ENCODE measurements around the gene GSE1. TPM values are rescaled to one million over a fixed set of nuclear protein-coding genes. Genes with fewer than 3 reads are reported as not detected.

The GSE1 gene
- total and polyA plus RNA-seq, 9 of the 15 experiments (the other 6 are each of a cell fraction or from before 2014, with no cell fraction given): 12.2 to 244 (median 57.9) TPM

DNA sequence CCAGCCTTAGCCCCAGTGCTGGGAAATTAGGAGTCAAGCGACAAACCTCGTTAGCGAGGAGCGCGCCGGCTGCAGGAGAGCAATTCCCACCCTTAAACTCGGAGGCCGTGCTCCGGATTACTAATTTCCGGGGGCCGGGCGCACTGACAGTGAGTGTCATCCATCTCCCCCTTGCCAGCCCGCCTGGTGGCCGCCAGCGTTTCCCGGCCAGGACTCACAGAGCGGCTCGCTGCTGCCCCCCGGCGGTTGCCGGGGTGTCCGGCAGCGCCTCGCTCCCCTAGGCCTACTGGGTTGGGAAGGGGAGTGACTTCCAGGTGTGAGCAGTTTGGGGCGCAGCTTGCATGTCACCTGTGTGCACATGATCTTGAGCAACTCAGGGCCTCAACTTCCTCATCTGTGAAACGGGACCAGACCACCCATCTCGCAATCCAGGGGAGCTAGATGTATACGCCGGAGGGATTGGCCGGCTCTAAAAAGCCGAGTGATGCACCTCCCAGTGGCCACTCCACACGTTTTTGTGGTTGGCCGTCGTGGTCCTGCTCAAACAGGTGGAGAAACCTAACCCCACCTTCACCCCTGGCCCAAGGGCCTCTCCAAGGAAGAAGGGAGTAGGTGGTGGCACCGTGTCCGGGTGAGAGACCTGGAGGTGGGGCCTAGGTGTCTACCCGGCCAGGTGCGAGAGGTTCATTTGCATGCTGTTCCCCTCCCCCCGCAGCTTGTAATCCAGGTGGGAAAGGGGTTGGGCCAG is 2.5 kb upstream of the GSE1 start (continued):
- TF ChIP-seq ELF1 (tag; IDR thresholded peaks at IDR 0.05) (peak; percentile 68), ZNF146 (CRISPR knock-in tag; IDR thresholded peaks at IDR 0.05; ENCODE audit: unreplicated experiment) (no peak), KAT2B (IDR thresholded peaks at IDR 0.05; ENCODE audit: low read depth, low read length) (no peak), ESRRB (CRISPR knock-in tag; IDR thresholded peaks at IDR 0.05; ENCODE audit: borderline replicate concordance) (no peak), CHD4 (IDR thresholded peaks at IDR 0.05; ENCODE audit: insufficient read depth, insufficient replicate concordance, low read depth, low read length, poor library complexity, severe bottlenecking) (peak; percentile 66), FUS (optimal IDR thresholded peaks at IDR 0.05; ENCODE audit: low read depth, low read length) (no peak), SIRT6 (IDR thresholded peaks at IDR 0.05; ENCODE audit: low read depth, low read length) (no peak), HNRNPK (IDR thresholded peaks at IDR 0.05; ENCODE audit: low read depth, low read length, poor library complexity, severe bottlenecking) (no peak), GATAD2B (IDR thresholded peaks at IDR 0.05; ENCODE audit: borderline replicate concordance) (peak; percentile 27; the same call in 1 of the 2 replicates), CREBBP (IDR thresholded peaks at IDR 0.05; ENCODE audit: low read depth, low read length) (no peak), COPS2 (conservative IDR thresholded peaks at IDR 0.05) (no peak), PRPF4 (IDR thresholded peaks at IDR 0.05; ENCODE audit: insufficient read depth, low read depth, low read length, poor library complexity, severe bottlenecking) (no peak), MXI1 (IDR thresholded peaks at IDR 0.05; ENCODE audit: low read depth, low read length) (0 out of 2 replicates have a peak, but pooled peaks have one; percentile 52), KLF10 (CRISPR knock-in tag; IDR thresholded peaks at IDR 0.05) (no peak)
- TF ChIP-seq, protein P1, sequence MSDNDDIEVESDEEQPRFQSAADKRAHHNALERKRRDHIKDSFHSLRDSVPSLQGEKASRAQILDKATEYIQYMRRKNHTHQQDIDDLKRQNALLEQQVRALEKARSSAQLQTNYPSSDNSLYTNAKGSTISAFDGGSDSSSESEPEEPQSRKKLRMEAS (CRISPR knock-in tag; IDR thresholded peaks at IDR 0.05): peak; percentile 69; the same call in 1 of the 2 replicates
- TF ChIP-seq, protein P2, sequence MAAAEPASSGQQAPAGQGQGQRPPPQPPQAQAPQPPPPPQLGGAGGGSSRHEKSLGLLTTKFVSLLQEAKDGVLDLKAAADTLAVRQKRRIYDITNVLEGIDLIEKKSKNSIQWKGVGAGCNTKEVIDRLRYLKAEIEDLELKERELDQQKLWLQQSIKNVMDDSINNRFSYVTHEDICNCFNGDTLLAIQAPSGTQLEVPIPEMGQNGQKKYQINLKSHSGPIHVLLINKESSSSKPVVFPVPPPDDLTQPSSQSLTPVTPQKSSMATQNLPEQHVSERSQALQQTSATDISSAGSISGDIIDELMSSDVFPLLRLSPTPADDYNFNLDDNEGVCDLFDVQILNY (CRISPR knock-in tag; IDR thresholded peaks at IDR 0.05): no peak
- TF ChIP-seq, protein P3, sequence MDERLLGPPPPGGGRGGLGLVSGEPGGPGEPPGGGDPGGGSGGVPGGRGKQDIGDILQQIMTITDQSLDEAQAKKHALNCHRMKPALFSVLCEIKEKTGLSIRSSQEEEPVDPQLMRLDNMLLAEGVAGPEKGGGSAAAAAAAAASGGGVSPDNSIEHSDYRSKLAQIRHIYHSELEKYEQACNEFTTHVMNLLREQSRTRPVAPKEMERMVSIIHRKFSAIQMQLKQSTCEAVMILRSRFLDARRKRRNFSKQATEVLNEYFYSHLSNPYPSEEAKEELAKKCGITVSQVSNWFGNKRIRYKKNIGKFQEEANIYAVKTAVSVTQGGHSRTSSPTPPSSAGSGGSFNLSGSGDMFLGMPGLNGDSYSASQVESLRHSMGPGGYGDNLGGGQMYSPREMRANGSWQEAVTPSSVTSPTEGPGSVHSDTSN (CRISPR knock-in tag; IDR thresholded peaks at IDR 0.05; ENCODE audit: low read depth): peak; percentile 54; the same call in 1 of the 2 replicates
- TF ChIP-seq, protein P3 (tag; conservative IDR thresholded peaks at IDR 0.05; ENCODE audit: low read depth): peak; percentile 88
- TF ChIP-seq, protein P4, sequence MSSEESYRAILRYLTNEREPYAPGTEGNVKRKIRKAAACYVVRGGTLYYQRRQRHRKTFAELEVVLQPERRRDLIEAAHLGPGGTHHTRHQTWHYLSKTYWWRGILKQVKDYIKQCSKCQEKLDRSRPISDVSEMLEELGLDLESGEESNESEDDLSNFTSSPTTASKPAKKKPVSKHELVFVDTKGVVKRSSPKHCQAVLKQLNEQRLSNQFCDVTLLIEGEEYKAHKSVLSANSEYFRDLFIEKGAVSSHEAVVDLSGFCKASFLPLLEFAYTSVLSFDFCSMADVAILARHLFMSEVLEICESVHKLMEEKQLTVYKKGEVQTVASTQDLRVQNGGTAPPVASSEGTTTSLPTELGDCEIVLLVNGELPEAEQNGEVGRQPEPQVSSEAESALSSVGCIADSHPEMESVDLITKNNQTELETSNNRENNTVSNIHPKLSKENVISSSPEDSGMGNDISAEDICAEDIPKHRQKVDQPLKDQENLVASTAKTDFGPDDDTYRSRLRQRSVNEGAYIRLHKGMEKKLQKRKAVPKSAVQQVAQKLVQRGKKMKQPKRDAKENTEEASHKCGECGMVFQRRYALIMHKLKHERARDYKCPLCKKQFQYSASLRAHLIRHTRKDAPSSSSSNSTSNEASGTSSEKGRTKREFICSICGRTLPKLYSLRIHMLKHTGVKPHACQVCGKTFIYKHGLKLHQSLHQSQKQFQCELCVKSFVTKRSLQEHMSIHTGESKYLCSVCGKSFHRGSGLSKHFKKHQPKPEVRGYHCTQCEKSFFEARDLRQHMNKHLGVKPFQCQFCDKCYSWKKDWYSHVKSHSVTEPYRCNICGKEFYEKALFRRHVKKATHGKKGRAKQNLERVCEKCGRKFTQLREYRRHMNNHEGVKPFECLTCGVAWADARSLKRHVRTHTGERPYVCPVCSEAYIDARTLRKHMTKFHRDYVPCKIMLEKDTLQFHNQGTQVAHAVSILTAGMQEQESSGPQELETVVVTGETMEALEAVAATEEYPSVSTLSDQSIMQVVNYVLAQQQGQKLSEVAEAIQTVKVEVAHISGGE (CRISPR knock-in tag; IDR thresholded peaks at IDR 0.05): peak in 1 of 3 experiments; percentile 36; a peak in 1 of 6 replicates
